Liver (tissue), 9 donors: ENCODE measurements around the gene C14orf132. TPM values are rescaled to one million over a fixed set of nuclear protein-coding genes. Genes with fewer than 3 reads are reported as not detected.

ENCODE experiments used
- DNase-seq: peaks from one replicate; pipeline ENCODE4 v3.0.0-alpha.2; 2017; ENCODE audit warnings: low spot score
- H3K27ac ChIP-seq, 2 donors: one replicate each; pipeline ENCODE4 v1.7.0; 2013; ENCODE audit warnings: inconsistent platforms in 2 of 2, low read length in 2 of 2, control low read depth in 1 of 2, low read depth in 1 of 2, mild to moderate bottlenecking in 1 of 2
- H3K27me3 ChIP-seq, 4 donors: one replicate each; pipeline versions ENCODE4 v1.6.1 to v1.7.0; 2013; ENCODE audit warnings: low read length in 3 of 4, inconsistent platforms in 1 of 4, mild to moderate bottlenecking in 1 of 4, moderate library complexity in 1 of 4; ENCODE audit not compliant: control insufficient read depth in 4 of 4, insufficient read depth in 4 of 4
- H3K36me3 ChIP-seq, 4 donors: one replicate each; pipeline versions ENCODE4 v1.6.1 to v1.7.0; 2013; ENCODE audit warnings: low read length in 3 of 4, mild to moderate bottlenecking in 3 of 4, low read depth in 1 of 4, moderate library complexity in 1 of 4; ENCODE audit not compliant: control insufficient read depth in 4 of 4, insufficient read depth in 3 of 4
- H3K4me1 ChIP-seq, 4 donors: one replicate each; pipeline versions ENCODE4 v1.6.1 to v1.7.0; 2013; ENCODE audit warnings: low read length in 3 of 4, mild to moderate bottlenecking in 3 of 4, moderate library complexity in 1 of 4; ENCODE audit not compliant: control insufficient read depth in 4 of 4, insufficient read depth in 4 of 4
- H3K4me3 ChIP-seq, 3 donors: one replicate each; pipeline versions ENCODE4 v1.6.1 to v1.7.0; 2013; ENCODE audit warnings: low read length in 3 of 3, control low read depth in 1 of 3, low read depth in 1 of 3, mild to moderate bottlenecking in 1 of 3
- H3K9ac ChIP-seq, 2 donors: one replicate each; pipeline ENCODE4 v1.7.0; 2013; ENCODE audit warnings: low read length in 2 of 2, mild to moderate bottlenecking in 2 of 2, moderate library complexity in 2 of 2, control low read depth in 1 of 2, low read depth in 1 of 2
- H3K9me3 ChIP-seq, 4 donors: one replicate each; pipeline versions ENCODE4 v1.6.1 to v1.7.0; 2013; ENCODE audit warnings: low read length in 3 of 4; ENCODE audit not compliant: control insufficient read depth in 4 of 4
- EGR1 ChIP-seq, 2 donors: IDR thresholded peaks; 2 replicates each; pipeline ENCODE4 v1.6.1; 2016 to 2018; ENCODE audit warnings: antibody characterized with exemption in 2 of 2, low read depth in 2 of 2
- FOXA1 ChIP-seq: IDR thresholded peaks from 2 replicates; pipeline ENCODE4 v1.6.1; 2016; ENCODE audit warnings: antibody characterized with exemption
- FOXA2 ChIP-seq: IDR thresholded peaks from 2 replicates; pipeline ENCODE4 v1.6.1; 2016; ENCODE audit warnings: antibody characterized with exemption
- GABPA ChIP-seq, 2 donors: IDR thresholded peaks in 1 of 2; conservative IDR thresholded peaks in 1 of 2; 2 replicates each; pipeline ENCODE4 v1.6.1; 2016; ENCODE audit warnings: antibody characterized with exemption in 2 of 2, mild to moderate bottlenecking in 1 of 2, moderate library complexity in 1 of 2
- HNF4A ChIP-seq, 2 donors: conservative IDR thresholded peaks; 2 replicates each; pipeline ENCODE4 v1.6.1; 2016; ENCODE audit warnings: antibody characterized with exemption in 2 of 2, mild to moderate bottlenecking in 2 of 2
- HNF4G ChIP-seq: IDR thresholded peaks from 2 replicates; pipeline ENCODE4 v1.6.1; 2016; ENCODE audit warnings: antibody characterized with exemption
- JUND ChIP-seq, 2 donors: IDR thresholded peaks; 2 replicates each; pipeline ENCODE4 v1.6.1; 2016; ENCODE audit warnings: antibody characterized with exemption in 2 of 2
- MAX ChIP-seq: IDR thresholded peaks from 2 replicates; pipeline ENCODE4 v1.6.1; 2016; ENCODE audit warnings: antibody characterized with exemption
- NR2F2 ChIP-seq: IDR thresholded peaks from 2 replicates; pipeline ENCODE4 v1.6.1; 2016; ENCODE audit warnings: antibody characterized with exemption
- RAD21 ChIP-seq, 2 donors: IDR thresholded peaks; 2 replicates each; pipeline ENCODE4 v1.6.1; 2016; ENCODE audit warnings: antibody characterized with exemption in 2 of 2, mild to moderate bottlenecking in 2 of 2
- RXRA ChIP-seq, 2 donors: IDR thresholded peaks; 2 replicates each; pipeline ENCODE4 v1.6.1; 2017 to 2018; ENCODE audit warnings: antibody characterized with exemption in 2 of 2, mild to moderate bottlenecking in 1 of 2
- TAF1 ChIP-seq: conservative IDR thresholded peaks from 2 replicates; pipeline ENCODE4 v1.6.1; 2016; ENCODE audit warnings: antibody characterized with exemption, mild to moderate bottlenecking
- YY1 ChIP-seq: IDR thresholded peaks from 2 replicates; pipeline ENCODE4 v1.6.1; 2016; ENCODE audit warnings: antibody characterized with exemption, mild to moderate bottlenecking
- ZBTB33 ChIP-seq: IDR thresholded peaks from 2 replicates; pipeline ENCODE4 v1.6.1; 2016; ENCODE audit warnings: antibody characterized with exemption
- WGBS: extraction: QIAGEN DNeasy Blood & Tissue Kit; methylation state at CpG from one replicate; pipeline ENCODE4 v1.1.7; 2013; 5-methylcytosine and 5-hydroxymethylcytosine counted together
- polyA plus RNA-seq, 2 donors: library from polyadenylated mRNA; stranded (reverse) in 1 of 2; unstranded in 1 of 2; fragments of 200-250 nt in 1 of 2; fragments of >200 nt in 1 of 2; fragmentation: Nextera tagmentation in 1 of 2; extraction: Ambion mirVana in 1 of 2; gene quantifications; one replicate each; pipeline versions ENCODE4 v1.2.1 to v1.2.3, GENCODE V29; 2013 to 2015
- total RNA-seq, 2 donors: library from RNA; depleted of rRNA; stranded (reverse); fragments of >200 nt; gene quantifications; one replicate each; pipeline ENCODE4 v1.2.3, GENCODE V29; 2014
- TF ChIP-seq, protein P1 (sequence below): IDR thresholded peaks from 2 replicates; pipeline ENCODE4 v1.6.1; 2016; ENCODE audit warnings: antibody characterized with exemption
- TF ChIP-seq, protein P2 (sequence below): fragments of 150-350 bp; IDR thresholded peaks from 2 replicates; pipeline ENCODE4 v1.5.1; 2017; ENCODE audit warnings: improper control_type of control experiment, low read depth, low read length; ENCODE audit not compliant: missing input control
- TF ChIP-seq, protein P3 (sequence below): IDR thresholded peaks from 2 replicates; pipeline ENCODE4 v1.6.1; 2016; ENCODE audit warnings: antibody characterized with exemption, mild to moderate bottlenecking
- donor health status: healthy.
- donor health status: healthy.
- donor health status: healthy.
- donor health status: healthy.
- donor health status: healthy.

Gene C14orf132
- total and polyA plus RNA-seq, 4 donors, result 1.8 to 3.0 (median 2.1) TPM

GRCh38 chr14:96117101-96117897, 78.1 kb downstream of the C14orf132 start:
- Histone ChIP-seq H3K27me3 (no peaks in the 10 kb centered on the region), H3K4me1 (no peaks in the 10 kb centered on the region), H3K36me3 (no peaks in the 10 kb centered on the region), H3K4me3 (no peak overlapping the region), H3K9me3 (no peaks in the 10 kb centered on the region), H3K27ac (no peak overlapping the region), H3K9ac (no peak overlapping the region)
- TF ChIP-seq FOXA1 (no peak), RAD21 (IDR thresholded peaks at IDR 0.05) (no peak), RXRA (IDR thresholded peaks at IDR 0.05) (no peak)
- TF ChIP-seq, protein P1, sequence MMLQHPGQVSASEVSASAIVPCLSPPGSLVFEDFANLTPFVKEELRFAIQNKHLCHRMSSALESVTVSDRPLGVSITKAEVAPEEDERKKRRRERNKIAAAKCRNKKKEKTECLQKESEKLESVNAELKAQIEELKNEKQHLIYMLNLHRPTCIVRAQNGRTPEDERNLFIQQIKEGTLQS, result no peak
- DNase-seq, result no peak
- WGBS, result 87% methylated on average over 7 of the region's 7 CpGs

GRCh38 chr14:96117960-96118359, 78.8 kb downstream of the C14orf132 start:
- Histone ChIP-seq H3K27ac (no peak overlapping the region), H3K36me3 (no peaks in the 10 kb centered on the region), H3K27me3 (no peaks in the 10 kb centered on the region), H3K9ac (no peak overlapping the region), H3K4me3 (no peak overlapping the region), H3K9me3 (no peaks in the 10 kb centered on the region), H3K4me1 (no peaks in the 10 kb centered on the region)
- 92% methylated on average over 6 of the region's 6 CpGs for WGBS
- no peak for DNase-seq
- no peak for TF ChIP-seq FOXA1
- no peak for TF ChIP-seq GABPA (IDR thresholded peaks at IDR 0.05 in 1 of 2, conservative IDR thresholded peaks at IDR 0.05 in 1 of 2)
- no peak for TF ChIP-seq EGR1 (IDR thresholded peaks at IDR 0.05; ENCODE audit: low read depth in 2 of 2)
- TF ChIP-seq, protein P2, sequence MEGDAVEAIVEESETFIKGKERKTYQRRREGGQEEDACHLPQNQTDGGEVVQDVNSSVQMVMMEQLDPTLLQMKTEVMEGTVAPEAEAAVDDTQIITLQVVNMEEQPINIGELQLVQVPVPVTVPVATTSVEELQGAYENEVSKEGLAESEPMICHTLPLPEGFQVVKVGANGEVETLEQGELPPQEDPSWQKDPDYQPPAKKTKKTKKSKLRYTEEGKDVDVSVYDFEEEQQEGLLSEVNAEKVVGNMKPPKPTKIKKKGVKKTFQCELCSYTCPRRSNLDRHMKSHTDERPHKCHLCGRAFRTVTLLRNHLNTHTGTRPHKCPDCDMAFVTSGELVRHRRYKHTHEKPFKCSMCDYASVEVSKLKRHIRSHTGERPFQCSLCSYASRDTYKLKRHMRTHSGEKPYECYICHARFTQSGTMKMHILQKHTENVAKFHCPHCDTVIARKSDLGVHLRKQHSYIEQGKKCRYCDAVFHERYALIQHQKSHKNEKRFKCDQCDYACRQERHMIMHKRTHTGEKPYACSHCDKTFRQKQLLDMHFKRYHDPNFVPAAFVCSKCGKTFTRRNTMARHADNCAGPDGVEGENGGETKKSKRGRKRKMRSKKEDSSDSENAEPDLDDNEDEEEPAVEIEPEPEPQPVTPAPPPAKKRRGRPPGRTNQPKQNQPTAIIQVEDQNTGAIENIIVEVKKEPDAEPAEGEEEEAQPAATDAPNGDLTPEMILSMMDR, result no peak
- TF ChIP-seq, protein P3, sequence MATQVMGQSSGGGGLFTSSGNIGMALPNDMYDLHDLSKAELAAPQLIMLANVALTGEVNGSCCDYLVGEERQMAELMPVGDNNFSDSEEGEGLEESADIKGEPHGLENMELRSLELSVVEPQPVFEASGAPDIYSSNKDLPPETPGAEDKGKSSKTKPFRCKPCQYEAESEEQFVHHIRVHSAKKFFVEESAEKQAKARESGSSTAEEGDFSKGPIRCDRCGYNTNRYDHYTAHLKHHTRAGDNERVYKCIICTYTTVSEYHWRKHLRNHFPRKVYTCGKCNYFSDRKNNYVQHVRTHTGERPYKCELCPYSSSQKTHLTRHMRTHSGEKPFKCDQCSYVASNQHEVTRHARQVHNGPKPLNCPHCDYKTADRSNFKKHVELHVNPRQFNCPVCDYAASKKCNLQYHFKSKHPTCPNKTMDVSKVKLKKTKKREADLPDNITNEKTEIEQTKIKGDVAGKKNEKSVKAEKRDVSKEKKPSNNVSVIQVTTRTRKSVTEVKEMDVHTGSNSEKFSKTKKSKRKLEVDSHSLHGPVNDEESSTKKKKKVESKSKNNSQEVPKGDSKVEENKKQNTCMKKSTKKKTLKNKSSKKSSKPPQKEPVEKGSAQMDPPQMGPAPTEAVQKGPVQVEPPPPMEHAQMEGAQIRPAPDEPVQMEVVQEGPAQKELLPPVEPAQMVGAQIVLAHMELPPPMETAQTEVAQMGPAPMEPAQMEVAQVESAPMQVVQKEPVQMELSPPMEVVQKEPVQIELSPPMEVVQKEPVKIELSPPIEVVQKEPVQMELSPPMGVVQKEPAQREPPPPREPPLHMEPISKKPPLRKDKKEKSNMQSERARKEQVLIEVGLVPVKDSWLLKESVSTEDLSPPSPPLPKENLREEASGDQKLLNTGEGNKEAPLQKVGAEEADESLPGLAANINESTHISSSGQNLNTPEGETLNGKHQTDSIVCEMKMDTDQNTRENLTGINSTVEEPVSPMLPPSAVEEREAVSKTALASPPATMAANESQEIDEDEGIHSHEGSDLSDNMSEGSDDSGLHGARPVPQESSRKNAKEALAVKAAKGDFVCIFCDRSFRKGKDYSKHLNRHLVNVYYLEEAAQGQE, result no peak
- TF ChIP-seq HNF4A (conservative IDR thresholded peaks at IDR 0.05), result no peak
- TF ChIP-seq ZBTB33, result no peak
- TF ChIP-seq, protein P1, result no peak
- TF ChIP-seq RXRA (IDR thresholded peaks at IDR 0.05), result no peak
- TF ChIP-seq JUND (IDR thresholded peaks at IDR 0.05), result no peak
- no peak for TF ChIP-seq HNF4G
- TF ChIP-seq TAF1, result no peak
- no peak for TF ChIP-seq MAX
- no peak for TF ChIP-seq FOXA2
- no peak for TF ChIP-seq YY1
- TF ChIP-seq RAD21 (IDR thresholded peaks at IDR 0.05), result no peak
- no peak for TF ChIP-seq NR2F2
